Vagina (tissue), 2 donors: ENCODE measurements around the gene FBXL7.

ENCODE experiments used
- CTCF ChIP-seq, 3 experiments: fragments of 450-650 bp in 2 of 3; fragments of 200-600 bp in 1 of 3; sonication (generic) in 1 of 3; IDR thresholded peaks; one replicate each; pipeline ENCODE4 v1.5.1; 2017 to 2019; ENCODE audit warnings: antibody characterized with exemption in 3 of 3, mild to moderate bottlenecking in 2 of 3, moderate library complexity in 2 of 3
- POLR2A ChIP-seq, 2 donors: fragments of 450-650 bp; IDR thresholded peaks; one replicate each; pipeline ENCODE4 v1.6.1; 2017; ENCODE audit warnings: antibody characterized with exemption in 2 of 2, mild to moderate bottlenecking in 2 of 2, moderate library complexity in 2 of 2
- POLR2AphosphoS5 ChIP-seq, 2 donors: sonication (generic); formaldehyde crosslinking; IDR thresholded peaks; one replicate each; pipeline ENCODE4 v1.9.0; 2017; ENCODE audit warnings: antibody characterized with exemption in 2 of 2, mild to moderate bottlenecking in 2 of 2, low read depth in 1 of 2; ENCODE audit not compliant: insufficient read depth in 1 of 2

- TF ChIP-seq CTCF (IDR thresholded peaks at IDR 0.05), result no peak
- TF ChIP-seq POLR2AphosphoS5 (IDR thresholded peaks at IDR 0.05; ENCODE audit: insufficient read depth in 1 of 2, low read depth in 1 of 2), result no peak
- no peak for TF ChIP-seq POLR2A (IDR thresholded peaks at IDR 0.05)
These were observed 222.3 kb downstream of the FBXL7 start for GRCh38 chr5:15722305-15722704.
